ENCODE measurements around the gene CPSF4L.

DNA sequence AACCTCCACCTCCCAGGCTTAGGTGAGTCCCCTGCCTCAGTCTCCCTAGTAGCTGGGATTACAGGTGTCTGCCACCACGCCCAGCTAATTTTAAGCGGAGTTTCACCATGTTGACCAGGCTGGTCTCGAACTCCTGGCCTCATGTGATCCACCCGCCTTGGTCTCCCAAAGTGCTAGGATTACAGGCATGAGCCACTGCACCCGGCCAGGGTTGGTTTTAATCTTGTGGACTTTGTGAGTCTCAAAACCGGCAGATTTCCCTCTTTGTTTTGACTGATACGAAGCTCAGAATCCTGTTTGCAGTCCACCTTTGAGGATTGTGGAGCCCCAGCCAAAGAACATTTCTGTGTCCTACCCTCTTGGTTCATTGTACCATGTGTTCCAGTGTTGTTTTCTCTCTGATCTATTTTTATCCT is 16.4 kb upstream of the CPSF4L start:
- TF ChIP-seq, protein P1, sequence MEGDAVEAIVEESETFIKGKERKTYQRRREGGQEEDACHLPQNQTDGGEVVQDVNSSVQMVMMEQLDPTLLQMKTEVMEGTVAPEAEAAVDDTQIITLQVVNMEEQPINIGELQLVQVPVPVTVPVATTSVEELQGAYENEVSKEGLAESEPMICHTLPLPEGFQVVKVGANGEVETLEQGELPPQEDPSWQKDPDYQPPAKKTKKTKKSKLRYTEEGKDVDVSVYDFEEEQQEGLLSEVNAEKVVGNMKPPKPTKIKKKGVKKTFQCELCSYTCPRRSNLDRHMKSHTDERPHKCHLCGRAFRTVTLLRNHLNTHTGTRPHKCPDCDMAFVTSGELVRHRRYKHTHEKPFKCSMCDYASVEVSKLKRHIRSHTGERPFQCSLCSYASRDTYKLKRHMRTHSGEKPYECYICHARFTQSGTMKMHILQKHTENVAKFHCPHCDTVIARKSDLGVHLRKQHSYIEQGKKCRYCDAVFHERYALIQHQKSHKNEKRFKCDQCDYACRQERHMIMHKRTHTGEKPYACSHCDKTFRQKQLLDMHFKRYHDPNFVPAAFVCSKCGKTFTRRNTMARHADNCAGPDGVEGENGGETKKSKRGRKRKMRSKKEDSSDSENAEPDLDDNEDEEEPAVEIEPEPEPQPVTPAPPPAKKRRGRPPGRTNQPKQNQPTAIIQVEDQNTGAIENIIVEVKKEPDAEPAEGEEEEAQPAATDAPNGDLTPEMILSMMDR (IDR thresholded peaks at IDR 0.05) = no peak
- no peak for TF ChIP-seq POLR2A (IDR thresholded peaks at IDR 0.05)

Measured in ovary (tissue), 3 donors.